HepG2 (cell line): ENCODE results near the gene UTS2R. TPM values are rescaled to one million over a fixed set of nuclear protein-coding genes. Genes with fewer than 3 reads are reported as not detected.

Experiments
- AKAP8 ChIP-seq: sonication (generic); formaldehyde crosslinking; IDR thresholded peaks from 2 replicates; pipeline ENCODE4 v1.5.1; 2020; ENCODE audit warnings: mild to moderate bottlenecking, missing genetic modification reagents
- ATF7-NPFF ChIP-seq: sonication (generic); formaldehyde crosslinking; IDR thresholded peaks from 2 replicates; pipeline ENCODE4 v1.8.1; 2023; ENCODE audit warnings: mild to moderate bottlenecking, low read depth, missing genetic modification reagents, moderate library complexity
- BORCS8-MEF2B ChIP-seq: sonication (generic); formaldehyde crosslinking; IDR thresholded peaks from 2 replicates; pipeline ENCODE4 v1.8.0; 2022; ENCODE audit warnings: mild to moderate bottlenecking, missing genetic modification reagents
- KAT8 ChIP-seq: IDR thresholded peaks from 2 replicates; pipeline ENCODE4 v1.6.1; 2016; ENCODE audit warnings: missing genetic modification reagents, missing compliant biosample characterization
- KLF13 ChIP-seq: sonication (generic); formaldehyde crosslinking; IDR thresholded peaks from 2 replicates; pipeline ENCODE4 v1.4.0; 2020; ENCODE audit warnings: mild to moderate bottlenecking, missing genetic modification reagents
- KMT2A ChIP-seq: sonication (generic); formaldehyde crosslinking; IDR thresholded peaks from 2 replicates; pipeline ENCODE4 v1.4.0; 2020; ENCODE audit warnings: missing genetic modification reagents
- MYC ChIP-seq: sonication (generic); formaldehyde crosslinking; IDR thresholded peaks from 2 replicates; pipeline ENCODE4 v1.9.0; 2021; ENCODE audit warnings: missing genetic modification reagents, borderline replicate concordance
- NCOA5 ChIP-seq: sonication (generic); formaldehyde crosslinking; IDR thresholded peaks from 2 replicates; pipeline ENCODE4 v1.4.0; 2020; ENCODE audit warnings: missing genetic modification reagents
- PPARG ChIP-seq: conservative IDR thresholded peaks from 2 replicates; pipeline ENCODE4 v1.6.1; 2016; ENCODE audit warnings: missing biosample characterization, missing genetic modification reagents
- RAD21 ChIP-seq: fragments of 450-650 bp; formaldehyde crosslinking; IDR thresholded peaks from 2 replicates; pipeline ENCODE4 v1.5.0; 2020; ENCODE audit warnings: mild to moderate bottlenecking
- RFXAP ChIP-seq: sonication (generic); formaldehyde crosslinking; IDR thresholded peaks from 2 replicates; pipeline ENCODE4 v1.4.0; 2020; ENCODE audit warnings: missing genetic modification reagents, borderline replicate concordance
- RXRA ChIP-seq: sonication (generic); formaldehyde crosslinking; IDR thresholded peaks from 2 replicates; pipeline ENCODE4 v1.5.1; 2020; ENCODE audit warnings: missing genetic modification reagents
- TBX2 ChIP-seq: sonication (generic); formaldehyde crosslinking; IDR thresholded peaks from 2 replicates; pipeline ENCODE4 v1.5.0; 2020; ENCODE audit warnings: missing genetic modification reagents, mild to moderate bottlenecking, borderline replicate concordance
- TCF7 ChIP-seq: sonication (generic); IDR thresholded peaks from 2 replicates; pipeline ENCODE4 v1.6.1; 2016; ENCODE audit warnings: antibody characterized with exemption, low read depth
- ZFP37 ChIP-seq: sonication (generic); formaldehyde crosslinking; IDR thresholded peaks from 2 replicates; pipeline ENCODE4 v1.4.0; 2020; ENCODE audit warnings: missing genetic modification reagents, borderline replicate concordance
- ZNF263 ChIP-seq: sonication (generic); formaldehyde crosslinking; IDR thresholded peaks from 2 replicates; pipeline ENCODE4 v1.4.0; 2020; ENCODE audit warnings: missing genetic modification reagents
- ZNF274 ChIP-seq: sonication (generic); formaldehyde crosslinking; IDR thresholded peaks from 2 replicates; pipeline ENCODE4 v1.5.1; 2020; ENCODE audit warnings: mild to moderate bottlenecking, missing genetic modification reagents
- ZNF296 ChIP-seq: sonication (generic); formaldehyde crosslinking; conservative IDR thresholded peaks from 2 replicates; pipeline ENCODE4 v1.5.0; 2020; ENCODE audit warnings: mild to moderate bottlenecking, missing genetic modification reagents
- ZNF317 ChIP-seq: sonication (generic); formaldehyde crosslinking; IDR thresholded peaks from 2 replicates; pipeline ENCODE4 v1.5.0; 2020; ENCODE audit warnings: mild to moderate bottlenecking, missing genetic modification reagents
- ZNF577 ChIP-seq: sonication (generic); formaldehyde crosslinking; IDR thresholded peaks from 2 replicates; pipeline ENCODE4 v1.4.0; 2020; ENCODE audit warnings: mild to moderate bottlenecking, low read depth, missing genetic modification reagents, borderline replicate concordance
- polyA plus RNA-seq, 8 experiments: library from polyadenylated mRNA; depleted of rRNA in 3 of 8; stranded (reverse) in 7 of 8; unstranded in 1 of 8; fragments of >200 nt; fragmentation: Illumina TruSeq in 4 of 8; extraction: Trizol in 4 of 8; gene quantifications; 2 replicates each; pipeline versions ENCODE4 v1.2.1 to v1.2.3, GENCODE V29; 2011 to 2016; ENCODE audit warnings: low read depth in 4 of 8, missing spikeins in 1 of 8, mixed read lengths in 1 of 8; ENCODE audit not compliant: insufficient read depth in 1 of 8
- total RNA-seq, 5 experiments: library from RNA; depleted of rRNA; stranded (reverse); fragments of >200 nt; fragmentation: Illumina TruSeq; extraction: Trizol; gene quantifications; 2 replicates each; pipeline ENCODE4 v1.2.3, GENCODE V29; 2016; ENCODE audit warnings: low read depth in 1 of 5
- TF ChIP-seq, protein P1 (sequence below): sonication (generic); formaldehyde crosslinking; IDR thresholded peaks from 2 replicates; pipeline ENCODE4 v1.9.0; 2022; ENCODE audit warnings: missing genetic modification reagents, mild to moderate bottlenecking, borderline replicate concordance
- TF ChIP-seq, protein P2 (sequence below): sonication (generic); formaldehyde crosslinking; IDR thresholded peaks from 2 replicates; pipeline ENCODE4 v1.4.0; 2020; ENCODE audit warnings: missing genetic modification reagents
- TF ChIP-seq, protein P3 (sequence below): sonication (generic); formaldehyde crosslinking; IDR thresholded peaks from 2 replicates; pipeline ENCODE4 v1.5.1; 2020; ENCODE audit warnings: mild to moderate bottlenecking, missing genetic modification reagents, borderline replicate concordance
- TF ChIP-seq, protein P4 (sequence below): conservative IDR thresholded peaks from 2 replicates; pipeline ENCODE4 v1.6.1; 2018; ENCODE audit warnings: missing genetic modification reagents

The UTS2R gene
- total and polyA plus RNA-seq, 2 of the 13 experiments (the other 11 are each of a cell fraction or from before 2014, with no cell fraction given): 0.13 to 0.15 TPM

DNA sequence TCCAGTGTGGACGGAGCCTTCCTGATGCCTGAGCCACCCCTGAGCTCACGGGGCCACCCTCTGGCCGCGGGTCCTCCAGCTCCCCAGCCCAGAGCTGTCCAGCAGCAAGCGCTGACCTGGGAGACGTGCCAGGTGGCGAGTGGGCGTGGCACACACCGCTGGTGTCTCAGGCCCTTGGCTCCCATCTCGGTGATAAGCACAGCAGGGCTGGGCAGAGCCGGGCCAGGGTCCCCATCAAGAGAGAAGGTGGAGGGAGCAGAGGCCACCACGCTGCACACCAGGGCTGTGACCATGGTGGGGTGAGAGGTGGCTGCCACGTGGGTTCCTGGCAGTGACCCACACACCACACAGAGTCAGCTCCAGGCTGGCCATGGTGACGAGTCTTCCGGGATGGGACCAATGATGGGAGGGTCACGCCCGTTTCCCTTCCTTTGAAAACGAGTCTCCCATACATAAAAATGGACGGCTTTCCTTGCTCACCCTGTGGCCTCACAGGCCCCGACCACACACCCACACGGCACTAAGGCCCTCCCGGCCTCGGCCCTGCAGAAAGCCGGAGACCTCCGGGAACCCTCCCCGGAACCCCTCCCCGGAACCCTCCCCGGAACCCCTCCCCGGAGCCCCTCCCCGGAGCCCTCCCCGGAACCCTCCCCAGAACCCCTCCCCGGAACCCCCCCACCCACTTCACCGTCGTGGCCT lies 16.8 kb downstream of the UTS2R start (continued):
- TF ChIP-seq RXRA (peak; percentile 79), RFXAP (CRISPR knock-in tag) (peak; percentile 45; the same call in 1 of the 2 replicates), TBX2 (0 out of 2 replicates have a peak, but pooled peaks have one; percentile 44), BORCS8-MEF2B (CRISPR knock-in tag) (peak; percentile 71), ATF7-NPFF (CRISPR knock-in tag) (0 out of 2 replicates have a peak, but pooled peaks have one; percentile 29), NCOA5 (peak; percentile 88; the same call in 1 of the 2 replicates), TCF7 (no peak), ZNF317 (CRISPR knock-in tag) (0 out of 2 replicates have a peak, but pooled peaks have one; percentile 13), ZNF274 (CRISPR knock-in tag) (peak; percentile 60; the same call in 1 of the 2 replicates), MYC (CRISPR knock-in tag) (peak; percentile 72), PPARG (CRISPR knock-in tag) (no peak), KAT8 (0 out of 2 replicates have a peak, but pooled peaks have one; percentile 34), ZNF296 (CRISPR knock-in tag) (peak; percentile 85; the same call in 1 of the 2 replicates), KLF13 (CRISPR knock-in tag) (peak; percentile 46; the same call in 1 of the 2 replicates), ZFP37 (CRISPR knock-in tag) (0 out of 2 replicates have a peak, but pooled peaks have one; percentile 25), AKAP8 (CRISPR knock-in tag) (peak; percentile 96; the same call in 1 of the 2 replicates), RAD21 (CRISPR knock-in tag) (peak; percentile 70), ZNF577 (no peak), KMT2A (CRISPR knock-in tag) (0 out of 2 replicates have a peak, but pooled peaks have one; percentile 41), ZNF263 (CRISPR knock-in tag) (0 out of 2 replicates have a peak, but pooled peaks have one; percentile 22)
- TF ChIP-seq, protein P1, sequence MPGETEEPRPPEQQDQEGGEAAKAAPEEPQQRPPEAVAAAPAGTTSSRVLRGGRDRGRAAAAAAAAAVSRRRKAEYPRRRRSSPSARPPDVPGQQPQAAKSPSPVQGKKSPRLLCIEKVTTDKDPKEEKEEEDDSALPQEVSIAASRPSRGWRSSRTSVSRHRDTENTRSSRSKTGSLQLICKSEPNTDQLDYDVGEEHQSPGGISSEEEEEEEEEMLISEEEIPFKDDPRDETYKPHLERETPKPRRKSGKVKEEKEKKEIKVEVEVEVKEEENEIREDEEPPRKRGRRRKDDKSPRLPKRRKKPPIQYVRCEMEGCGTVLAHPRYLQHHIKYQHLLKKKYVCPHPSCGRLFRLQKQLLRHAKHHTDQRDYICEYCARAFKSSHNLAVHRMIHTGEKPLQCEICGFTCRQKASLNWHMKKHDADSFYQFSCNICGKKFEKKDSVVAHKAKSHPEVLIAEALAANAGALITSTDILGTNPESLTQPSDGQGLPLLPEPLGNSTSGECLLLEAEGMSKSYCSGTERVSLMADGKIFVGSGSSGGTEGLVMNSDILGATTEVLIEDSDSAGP (CRISPR knock-in tag): peak; percentile 80; the same call in 1 of the 2 replicates
- TF ChIP-seq, protein P2, sequence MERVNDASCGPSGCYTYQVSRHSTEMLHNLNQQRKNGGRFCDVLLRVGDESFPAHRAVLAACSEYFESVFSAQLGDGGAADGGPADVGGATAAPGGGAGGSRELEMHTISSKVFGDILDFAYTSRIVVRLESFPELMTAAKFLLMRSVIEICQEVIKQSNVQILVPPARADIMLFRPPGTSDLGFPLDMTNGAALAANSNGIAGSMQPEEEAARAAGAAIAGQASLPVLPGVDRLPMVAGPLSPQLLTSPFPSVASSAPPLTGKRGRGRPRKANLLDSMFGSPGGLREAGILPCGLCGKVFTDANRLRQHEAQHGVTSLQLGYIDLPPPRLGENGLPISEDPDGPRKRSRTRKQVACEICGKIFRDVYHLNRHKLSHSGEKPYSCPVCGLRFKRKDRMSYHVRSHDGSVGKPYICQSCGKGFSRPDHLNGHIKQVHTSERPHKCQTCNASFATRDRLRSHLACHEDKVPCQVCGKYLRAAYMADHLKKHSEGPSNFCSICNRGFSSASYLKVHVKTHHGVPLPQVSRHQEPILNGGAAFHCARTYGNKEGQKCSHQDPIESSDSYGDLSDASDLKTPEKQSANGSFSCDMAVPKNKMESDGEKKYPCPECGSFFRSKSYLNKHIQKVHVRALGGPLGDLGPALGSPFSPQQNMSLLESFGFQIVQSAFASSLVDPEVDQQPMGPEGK (CRISPR knock-in tag): peak; percentile 61; the same call in 1 of the 2 replicates
- TF ChIP-seq, protein P3, sequence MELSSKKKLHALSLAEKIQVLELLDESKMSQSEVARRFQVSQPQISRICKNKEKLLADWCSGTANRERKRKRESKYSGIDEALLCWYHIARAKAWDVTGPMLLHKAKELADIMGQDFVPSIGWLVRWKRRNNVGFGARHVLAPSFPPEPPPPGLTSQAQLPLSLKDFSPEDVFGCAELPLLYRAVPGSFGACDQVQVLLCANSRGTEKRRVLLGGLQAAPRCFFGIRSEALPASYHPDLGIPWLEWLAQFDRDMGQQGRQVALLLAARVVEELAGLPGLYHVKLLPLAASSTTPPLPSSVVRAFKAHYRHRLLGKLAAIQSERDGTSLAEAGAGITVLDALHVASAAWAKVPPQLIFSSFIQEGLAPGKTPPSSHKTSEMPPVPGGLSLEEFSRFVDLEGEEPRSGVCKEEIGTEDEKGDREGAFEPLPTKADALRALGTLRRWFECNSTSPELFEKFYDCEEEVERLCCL (CRISPR knock-in tag): 0 out of 2 replicates have a peak, but pooled peaks have one; percentile 60
- TF ChIP-seq, protein P4, sequence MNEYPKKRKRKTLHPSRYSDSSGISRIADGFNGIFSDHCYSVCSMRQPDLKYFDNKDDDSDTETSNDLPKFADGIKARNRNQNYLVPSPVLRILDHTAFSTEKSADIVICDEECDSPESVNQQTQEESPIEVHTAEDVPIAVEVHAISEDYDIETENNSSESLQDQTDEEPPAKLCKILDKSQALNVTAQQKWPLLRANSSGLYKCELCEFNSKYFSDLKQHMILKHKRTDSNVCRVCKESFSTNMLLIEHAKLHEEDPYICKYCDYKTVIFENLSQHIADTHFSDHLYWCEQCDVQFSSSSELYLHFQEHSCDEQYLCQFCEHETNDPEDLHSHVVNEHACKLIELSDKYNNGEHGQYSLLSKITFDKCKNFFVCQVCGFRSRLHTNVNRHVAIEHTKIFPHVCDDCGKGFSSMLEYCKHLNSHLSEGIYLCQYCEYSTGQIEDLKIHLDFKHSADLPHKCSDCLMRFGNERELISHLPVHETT (CRISPR knock-in tag): 0 out of 2 replicates have a peak, but pooled peaks have one; percentile 51
